ENCODE measurements around the gene ARHGAP15.

ARHGAP15 gene

GRCh38 chr2:143284087-143284675 lies 155.0 kb downstream of the ARHGAP15 start:
- no peaks in the 10 kb centered on the region for H3K4me1 ChIP-seq (ENCODE audit: control insufficient read depth in 1 of 2, insufficient read depth in 2 of 2, low read length in 2 of 2)
- H3K4me3 ChIP-seq (ENCODE audit: low read depth in 1 of 2, low read length in 2 of 2), result no peak overlapping the region
- no peaks in the 10 kb centered on the region for H3K36me3 ChIP-seq (ENCODE audit: control insufficient read depth in 1 of 2, insufficient read depth in 2 of 2, low read length in 2 of 2)
- no peaks in the 10 kb centered on the region for H3K27me3 ChIP-seq (ENCODE audit: low read depth, low read length)
- no peaks in the 10 kb centered on the region for H3K9me3 ChIP-seq (ENCODE audit: control insufficient read depth in 1 of 2, low read length in 2 of 2)
- no peak overlapping the region for H3K27ac ChIP-seq (ENCODE audit: low read length)

DNA sequence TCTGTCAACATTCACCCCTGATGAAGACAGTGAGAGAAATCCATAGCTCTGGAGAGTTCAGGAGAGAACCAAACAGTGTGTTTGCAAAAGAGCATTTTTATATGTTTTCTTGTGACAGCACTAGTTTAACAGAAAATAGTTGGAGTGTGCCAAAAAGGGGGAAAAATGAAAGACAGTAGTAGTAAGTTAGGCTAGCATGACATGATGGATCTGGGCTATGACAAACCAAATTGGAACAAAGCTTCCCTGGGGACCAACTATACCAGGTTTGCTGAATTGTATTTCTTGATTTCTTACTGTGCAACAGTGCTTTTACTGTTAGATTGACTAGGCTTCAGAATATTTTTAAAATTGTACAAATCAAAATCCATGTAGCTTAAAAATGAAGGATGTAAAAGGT lies 159.8 kb downstream of the ARHGAP15 start:
- H3K4me3 ChIP-seq (ENCODE audit: low read depth in 1 of 2, low read length in 2 of 2), result no peak overlapping the region

GRCh38 chr2:143290221-143290620 lies 161.0 kb downstream of the ARHGAP15 start:
- Histone ChIP-seq H3K4me3 (ENCODE audit: low read depth in 1 of 2, low read length in 2 of 2) (no peak overlapping the region), H3K9me3 (ENCODE audit: control insufficient read depth in 1 of 2, low read length in 2 of 2) (no peaks in the 10 kb centered on the region), H3K27ac (ENCODE audit: low read length) (no peak overlapping the region), H3K36me3 (ENCODE audit: control insufficient read depth in 1 of 2, insufficient read depth in 2 of 2, low read length in 2 of 2) (no peaks in the 10 kb centered on the region), H3K27me3 (ENCODE audit: low read depth, low read length) (no peaks in the 10 kb centered on the region), H3K4me1 (ENCODE audit: control insufficient read depth in 1 of 2, insufficient read depth in 2 of 2, low read length in 2 of 2) (no peaks in the 10 kb centered on the region)

More for the DNA sequence above, 159.8 kb downstream of the ARHGAP15 start:
- Histone ChIP-seq H3K4me1 (ENCODE audit: control insufficient read depth in 1 of 2, insufficient read depth in 2 of 2, low read length in 2 of 2) (no peaks in the 10 kb centered on the region), H3K27ac (ENCODE audit: low read length) (no peak overlapping the region), H3K27me3 (ENCODE audit: low read depth, low read length) (no peaks in the 10 kb centered on the region), H3K36me3 (ENCODE audit: control insufficient read depth in 1 of 2, insufficient read depth in 2 of 2, low read length in 2 of 2) (no peaks in the 10 kb centered on the region), H3K9me3 (ENCODE audit: control insufficient read depth in 1 of 2, low read length in 2 of 2) (no peaks in the 10 kb centered on the region)

DNA sequence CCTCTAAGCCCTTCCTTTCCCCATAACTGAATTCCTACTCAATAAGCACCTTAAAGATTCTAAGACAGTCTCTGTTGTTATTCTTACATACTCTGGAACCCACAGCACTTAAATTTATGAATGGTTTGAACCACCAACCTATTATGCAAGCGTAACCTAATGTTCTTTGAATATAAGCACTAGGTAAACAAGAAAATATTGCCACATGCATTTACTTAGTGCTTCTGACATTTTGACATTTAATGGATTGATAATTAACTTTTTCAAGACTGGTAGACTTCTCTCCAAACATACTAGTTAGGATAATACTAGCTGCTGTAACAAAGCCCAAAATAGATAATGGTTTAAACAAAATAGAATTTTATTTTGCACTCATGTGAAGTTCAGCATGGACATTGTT lies 164.8 kb downstream of the ARHGAP15 start:
- H3K4me1 ChIP-seq (ENCODE audit: control insufficient read depth in 1 of 2, insufficient read depth in 2 of 2, low read length in 2 of 2), result no peaks in the 10 kb centered on the region
- H3K27me3 ChIP-seq (ENCODE audit: low read depth, low read length), result no peaks in the 10 kb centered on the region
- H3K4me3 ChIP-seq (ENCODE audit: low read depth in 1 of 2, low read length in 2 of 2), result no peak overlapping the region
- no peaks in the 10 kb centered on the region for H3K36me3 ChIP-seq (ENCODE audit: control insufficient read depth in 1 of 2, insufficient read depth in 2 of 2, low read length in 2 of 2)
- H3K27ac ChIP-seq (ENCODE audit: low read length), result no peak overlapping the region
- no peaks in the 10 kb centered on the region for H3K9me3 ChIP-seq (ENCODE audit: control insufficient read depth in 1 of 2, low read length in 2 of 2)

DNA sequence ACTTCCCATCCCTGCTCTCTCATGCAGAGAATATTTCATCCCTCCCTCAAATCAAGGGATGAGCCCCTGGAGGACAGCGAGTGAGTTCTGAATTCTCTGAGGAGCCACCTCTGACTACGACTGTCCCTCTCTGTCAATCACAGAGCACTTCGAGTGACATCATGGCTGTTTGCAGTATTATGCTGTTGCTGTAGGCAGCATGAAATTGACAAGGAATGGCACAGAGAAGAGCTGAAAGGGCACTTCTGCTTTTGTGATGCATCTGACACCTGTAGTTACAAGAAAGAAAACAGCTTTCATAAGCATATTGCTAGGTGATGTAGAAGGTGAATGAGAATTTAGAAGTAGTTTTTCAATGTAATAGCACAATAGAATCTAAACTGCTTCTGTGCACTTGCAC lies 166.9 kb downstream of the ARHGAP15 start:
- Histone ChIP-seq H3K36me3 (ENCODE audit: control insufficient read depth in 1 of 2, insufficient read depth in 2 of 2, low read length in 2 of 2) (no peaks in the 10 kb centered on the region), H3K4me3 (ENCODE audit: low read depth in 1 of 2, low read length in 2 of 2) (no peak overlapping the region), H3K27me3 (ENCODE audit: low read depth, low read length) (no peaks in the 10 kb centered on the region), H3K9me3 (ENCODE audit: control insufficient read depth in 1 of 2, low read length in 2 of 2) (no peaks in the 10 kb centered on the region), H3K4me1 (ENCODE audit: control insufficient read depth in 1 of 2, insufficient read depth in 2 of 2, low read length in 2 of 2) (no peaks in the 10 kb centered on the region), H3K27ac (ENCODE audit: low read length) (no peak overlapping the region)

DNA sequence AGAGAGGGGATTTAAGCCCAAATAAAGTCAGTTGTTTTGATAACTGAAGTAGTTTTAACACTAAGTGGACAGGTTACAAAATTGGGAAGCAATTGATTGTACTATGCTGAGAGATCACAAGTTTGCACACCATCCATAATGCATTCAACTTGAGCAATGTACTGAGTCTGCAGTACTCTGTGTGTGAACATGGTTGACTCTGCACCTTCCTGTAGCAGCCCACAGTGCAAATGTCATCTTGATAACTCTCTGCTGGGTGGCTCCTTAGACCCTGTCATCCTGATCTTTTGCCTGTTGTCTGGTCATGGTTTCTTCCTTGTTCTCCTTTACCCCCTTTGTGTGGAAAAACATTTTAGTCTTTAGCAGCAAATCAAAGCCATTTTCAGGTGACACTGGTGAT lies 168.0 kb downstream of the ARHGAP15 start:
- no peak overlapping the region for H3K4me3 ChIP-seq (ENCODE audit: low read depth in 1 of 2, low read length in 2 of 2)
- H3K27ac ChIP-seq (ENCODE audit: low read length), result no peak overlapping the region
- H3K27me3 ChIP-seq (ENCODE audit: low read depth, low read length), result no peaks in the 10 kb centered on the region
- H3K4me1 ChIP-seq (ENCODE audit: control insufficient read depth in 1 of 2, insufficient read depth in 2 of 2, low read length in 2 of 2), result no peaks in the 10 kb centered on the region
- H3K36me3 ChIP-seq (ENCODE audit: control insufficient read depth in 1 of 2, insufficient read depth in 2 of 2, low read length in 2 of 2), result no peaks in the 10 kb centered on the region
- no peaks in the 10 kb centered on the region for H3K9me3 ChIP-seq (ENCODE audit: control insufficient read depth in 1 of 2, low read length in 2 of 2)

DNA sequence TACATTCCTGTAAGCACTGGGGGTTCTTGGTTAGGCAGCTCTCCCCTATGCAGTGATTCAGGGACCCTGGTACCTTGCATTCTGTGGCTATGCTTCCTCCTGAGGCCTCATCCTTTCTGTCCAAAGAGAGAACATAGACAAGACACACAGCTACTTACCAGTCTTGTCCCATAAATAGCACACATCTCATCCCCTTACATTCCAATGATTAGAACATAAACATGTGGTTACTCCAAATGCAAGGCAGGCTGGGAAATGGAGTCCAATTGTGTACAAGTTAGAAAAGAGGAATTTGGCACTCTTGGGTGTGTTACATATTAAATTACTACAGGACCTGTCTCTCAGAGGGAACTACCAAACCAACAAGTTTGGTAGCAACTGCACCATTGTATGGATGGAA lies 171.3 kb downstream of the ARHGAP15 start:
- H3K4me1 ChIP-seq (ENCODE audit: control insufficient read depth in 1 of 2, insufficient read depth in 2 of 2, low read length in 2 of 2), result no peaks in the 10 kb centered on the region
- no peak overlapping the region for H3K4me3 ChIP-seq (ENCODE audit: low read depth in 1 of 2, low read length in 2 of 2)
- no peaks in the 10 kb centered on the region for H3K27me3 ChIP-seq (ENCODE audit: low read depth, low read length)
- H3K27ac ChIP-seq (ENCODE audit: low read length), result no peak overlapping the region
- H3K9me3 ChIP-seq (ENCODE audit: control insufficient read depth in 1 of 2, low read length in 2 of 2), result no peaks in the 10 kb centered on the region
- no peaks in the 10 kb centered on the region for H3K36me3 ChIP-seq (ENCODE audit: control insufficient read depth in 1 of 2, insufficient read depth in 2 of 2, low read length in 2 of 2)

DNA sequence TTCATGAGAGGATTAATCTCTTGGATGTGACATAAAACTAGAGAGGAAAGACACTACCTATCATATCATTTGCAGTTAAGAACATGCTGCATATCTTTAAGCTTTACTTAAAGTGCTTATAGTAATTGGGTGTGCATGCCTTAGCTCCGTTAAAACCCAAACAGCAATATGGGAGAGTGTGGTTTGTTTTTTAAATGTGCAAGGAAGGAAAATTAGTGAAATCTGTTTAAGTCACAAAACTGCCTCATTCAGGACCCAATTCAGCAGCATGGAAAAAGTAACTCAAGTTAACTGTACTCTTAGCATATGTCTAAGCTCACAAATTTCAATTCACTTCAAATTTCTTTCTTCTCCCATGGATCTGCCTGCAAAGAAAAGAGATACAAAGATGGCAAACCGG lies 182.2 kb downstream of the ARHGAP15 start:
- Histone ChIP-seq H3K27me3 (ENCODE audit: low read depth, low read length) (no peaks in the 10 kb centered on the region), H3K27ac (ENCODE audit: low read length) (no peak overlapping the region), H3K9me3 (ENCODE audit: control insufficient read depth in 1 of 2, low read length in 2 of 2) (no peaks in the 10 kb centered on the region), H3K4me1 (ENCODE audit: control insufficient read depth in 1 of 2, insufficient read depth in 2 of 2, low read length in 2 of 2) (no peaks in the 10 kb centered on the region), H3K36me3 (ENCODE audit: control insufficient read depth in 1 of 2, insufficient read depth in 2 of 2, low read length in 2 of 2) (no peaks in the 10 kb centered on the region), H3K4me3 (ENCODE audit: low read depth in 1 of 2, low read length in 2 of 2) (no peak overlapping the region)

- no peak overlapping the region for H3K4me3 ChIP-seq (ENCODE audit: low read depth in 1 of 2, low read length in 2 of 2)
Observed at GRCh38 chr2:143312441-143312840, 183.2 kb downstream of the ARHGAP15 start.

GRCh38 chr2:143313861-143314260 lies 184.6 kb downstream of the ARHGAP15 start:
- Histone ChIP-seq H3K36me3 (ENCODE audit: control insufficient read depth in 1 of 2, insufficient read depth in 2 of 2, low read length in 2 of 2) (no peaks in the 10 kb centered on the region), H3K27me3 (ENCODE audit: low read depth, low read length) (no peaks in the 10 kb centered on the region), H3K9me3 (ENCODE audit: control insufficient read depth in 1 of 2, low read length in 2 of 2) (no peaks in the 10 kb centered on the region), H3K27ac (ENCODE audit: low read length) (no peak overlapping the region), H3K4me1 (ENCODE audit: control insufficient read depth in 1 of 2, insufficient read depth in 2 of 2, low read length in 2 of 2) (no peaks in the 10 kb centered on the region), H3K4me3 (ENCODE audit: low read depth in 1 of 2, low read length in 2 of 2) (no peak overlapping the region)

More at GRCh38 chr2:143312441-143312840, 183.2 kb downstream of the ARHGAP15 start:
- Histone ChIP-seq H3K27ac (ENCODE audit: low read length) (no peak overlapping the region), H3K27me3 (ENCODE audit: low read depth, low read length) (no peaks in the 10 kb centered on the region), H3K9me3 (ENCODE audit: control insufficient read depth in 1 of 2, low read length in 2 of 2) (no peaks in the 10 kb centered on the region), H3K4me1 (ENCODE audit: control insufficient read depth in 1 of 2, insufficient read depth in 2 of 2, low read length in 2 of 2) (no peaks in the 10 kb centered on the region), H3K36me3 (ENCODE audit: control insufficient read depth in 1 of 2, insufficient read depth in 2 of 2, low read length in 2 of 2) (no peaks in the 10 kb centered on the region)

DNA sequence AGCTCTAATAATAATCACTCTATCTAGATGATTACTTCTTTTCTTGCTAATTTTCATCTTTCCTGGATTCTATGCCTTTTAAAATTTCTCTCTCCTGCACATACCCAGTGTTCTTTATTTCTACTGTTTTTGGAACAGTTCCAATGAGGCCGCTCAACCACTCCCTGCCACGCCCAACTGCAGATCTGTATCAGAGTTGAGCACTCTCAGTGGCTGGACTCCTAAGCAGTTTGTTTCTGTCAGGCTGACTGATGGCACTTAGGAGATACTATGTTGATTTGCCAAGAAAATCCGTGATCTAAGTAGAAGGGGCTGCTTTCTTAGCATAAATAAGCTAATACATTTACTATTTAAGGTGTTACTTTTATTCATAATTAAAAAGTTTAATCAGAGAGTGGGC lies 192.8 kb downstream of the ARHGAP15 start:
- Histone ChIP-seq H3K27me3 (ENCODE audit: low read depth, low read length) (no peaks in the 10 kb centered on the region), H3K9me3 (ENCODE audit: control insufficient read depth in 1 of 2, low read length in 2 of 2) (no peaks in the 10 kb centered on the region), H3K27ac (ENCODE audit: low read length) (no peak overlapping the region), H3K36me3 (ENCODE audit: control insufficient read depth in 1 of 2, insufficient read depth in 2 of 2, low read length in 2 of 2) (no peaks in the 10 kb centered on the region), H3K4me1 (ENCODE audit: control insufficient read depth in 1 of 2, insufficient read depth in 2 of 2, low read length in 2 of 2) (no peaks in the 10 kb centered on the region), H3K4me3 (ENCODE audit: low read depth in 1 of 2, low read length in 2 of 2) (no peak overlapping the region)

- Histone ChIP-seq H3K27me3 (ENCODE audit: low read depth, low read length) (no peaks in the 10 kb centered on the region), H3K4me3 (ENCODE audit: low read depth in 1 of 2, low read length in 2 of 2) (no peak overlapping the region), H3K36me3 (ENCODE audit: control insufficient read depth in 1 of 2, insufficient read depth in 2 of 2, low read length in 2 of 2) (no peaks in the 10 kb centered on the region), H3K9me3 (ENCODE audit: control insufficient read depth in 1 of 2, low read length in 2 of 2) (no peaks in the 10 kb centered on the region), H3K4me1 (ENCODE audit: control insufficient read depth in 1 of 2, insufficient read depth in 2 of 2, low read length in 2 of 2) (no peaks in the 10 kb centered on the region), H3K27ac (ENCODE audit: low read length) (no peak overlapping the region)
Observed at GRCh38 chr2:143329288-143329687, 200.1 kb downstream of the ARHGAP15 start.

Measured in muscle layer of duodenum (tissue), 2 donors.